Stimulated activated CD8-positive, alpha-beta memory T cell treated with anti-CD3 and anti-CD28 coated beads, Interleukin-4, amount 100 ng/mL, for 48 hours (primary cell): Measurements from ENCODE around the gene SCUBE2.
A peak's percentile ranks its signal among the peaks of the same experiment; 100 is the strongest.

ENCODE experiments used
- DNase-seq: peaks from one replicate; pipeline ENCODE4 v3.0.0-alpha.2; 2020

Gene SCUBE2

DNA sequence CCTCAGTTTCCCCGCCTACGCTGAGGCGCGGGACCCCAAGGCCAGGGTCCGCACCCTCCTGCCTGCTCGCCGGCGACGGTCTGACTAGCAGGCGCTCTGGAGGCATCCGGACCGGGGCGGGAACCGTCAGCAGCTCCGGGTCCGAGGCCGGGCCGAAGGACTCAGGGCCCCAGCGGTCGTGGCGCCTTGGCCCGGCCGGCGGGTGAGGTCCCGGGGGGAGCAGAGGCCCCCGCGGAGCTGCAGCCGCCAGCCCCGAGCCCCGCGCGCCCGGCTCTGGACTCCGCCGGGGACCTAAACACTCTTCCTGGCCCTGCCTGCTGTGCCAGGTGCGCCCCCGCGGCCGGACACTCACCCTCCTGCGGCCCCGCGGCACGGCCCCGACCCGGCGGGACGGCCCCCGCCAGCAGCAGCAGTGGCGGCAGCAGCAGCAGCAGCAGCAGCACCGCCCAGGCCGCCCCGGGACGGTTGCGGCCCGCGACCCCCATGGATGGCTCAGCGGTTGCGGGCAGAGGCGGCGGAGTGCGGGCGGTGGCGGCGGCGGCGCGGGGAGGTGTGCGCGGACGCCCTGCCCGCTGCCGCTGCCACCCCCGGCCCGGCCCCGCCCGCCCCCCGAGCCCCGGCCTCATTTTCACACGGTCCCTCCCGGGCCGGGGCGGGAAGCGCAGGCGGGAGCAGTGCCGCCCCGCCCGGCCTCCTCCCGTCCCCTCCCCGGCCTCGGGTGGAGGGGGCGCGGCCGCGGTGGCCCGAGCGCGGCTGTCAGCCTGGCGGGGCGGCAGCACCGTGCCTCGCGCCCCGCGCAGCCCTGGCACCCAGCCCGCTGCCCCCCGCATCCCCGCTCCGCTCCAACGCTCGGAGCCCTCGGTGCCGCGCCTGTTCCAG is at the start of gene SCUBE2:
Gene SCUBE2 (minus strand): TSS at position 556 of the 879 bp plus-strand sequence. CDS start 71 bp downstream, at position 485.
- DNase-seq, result no peak

DNA sequence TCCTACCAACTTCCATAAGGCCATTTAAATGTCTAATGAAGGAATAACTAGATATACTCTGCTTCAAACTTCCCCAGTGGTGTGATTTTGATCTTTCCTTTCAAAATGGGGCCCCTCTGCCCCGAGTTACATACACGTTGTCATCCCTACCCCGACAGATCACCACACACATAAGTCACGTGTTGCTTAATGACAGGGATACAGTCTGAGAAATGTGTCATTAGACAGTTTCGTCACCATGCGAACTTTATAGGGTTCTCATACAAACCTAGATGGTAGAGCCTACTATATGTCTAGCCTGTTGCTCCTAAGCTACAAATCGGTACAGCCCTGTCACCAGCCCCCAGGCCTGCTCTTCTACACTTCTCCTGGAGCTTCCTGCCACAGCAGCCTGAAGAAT is 49.8 kb upstream of the SCUBE2 start:
- no peak for DNase-seq

DNA sequence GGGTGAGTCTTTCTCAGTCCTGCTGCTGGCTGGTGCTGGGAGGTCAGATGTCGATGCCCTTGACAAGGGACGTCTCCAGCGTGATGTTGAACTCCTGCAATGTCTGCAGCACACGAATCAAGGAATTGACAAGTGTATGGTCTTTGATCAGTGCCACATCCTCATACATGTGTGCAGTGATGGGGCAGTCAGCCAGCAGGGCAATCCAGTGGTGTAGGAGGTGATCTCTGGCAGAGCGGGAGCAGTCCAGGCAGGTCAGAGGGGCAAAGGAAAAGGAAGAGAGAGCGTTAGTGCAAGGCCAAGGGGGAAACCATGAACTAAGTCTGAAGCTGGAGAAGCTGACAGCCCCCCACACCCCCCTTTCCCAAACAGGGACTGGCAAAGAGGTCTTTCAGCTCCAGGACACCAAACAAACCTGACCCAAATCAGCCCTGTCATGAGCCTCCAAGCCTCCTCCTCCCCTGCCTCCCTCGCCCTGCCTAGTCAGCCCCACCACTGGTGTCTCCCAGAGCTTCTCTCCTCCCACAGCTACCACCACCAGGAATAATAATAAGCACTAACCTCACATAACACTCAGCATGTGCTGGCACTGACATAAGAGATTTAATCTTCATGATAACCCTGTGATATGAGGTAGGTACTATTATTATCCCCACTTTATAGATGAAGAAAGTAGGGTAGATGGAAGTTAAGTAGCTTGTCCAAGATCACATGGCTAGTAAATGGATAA is 48.4 kb upstream of the SCUBE2 start:
- no peak for DNase-seq

DNA sequence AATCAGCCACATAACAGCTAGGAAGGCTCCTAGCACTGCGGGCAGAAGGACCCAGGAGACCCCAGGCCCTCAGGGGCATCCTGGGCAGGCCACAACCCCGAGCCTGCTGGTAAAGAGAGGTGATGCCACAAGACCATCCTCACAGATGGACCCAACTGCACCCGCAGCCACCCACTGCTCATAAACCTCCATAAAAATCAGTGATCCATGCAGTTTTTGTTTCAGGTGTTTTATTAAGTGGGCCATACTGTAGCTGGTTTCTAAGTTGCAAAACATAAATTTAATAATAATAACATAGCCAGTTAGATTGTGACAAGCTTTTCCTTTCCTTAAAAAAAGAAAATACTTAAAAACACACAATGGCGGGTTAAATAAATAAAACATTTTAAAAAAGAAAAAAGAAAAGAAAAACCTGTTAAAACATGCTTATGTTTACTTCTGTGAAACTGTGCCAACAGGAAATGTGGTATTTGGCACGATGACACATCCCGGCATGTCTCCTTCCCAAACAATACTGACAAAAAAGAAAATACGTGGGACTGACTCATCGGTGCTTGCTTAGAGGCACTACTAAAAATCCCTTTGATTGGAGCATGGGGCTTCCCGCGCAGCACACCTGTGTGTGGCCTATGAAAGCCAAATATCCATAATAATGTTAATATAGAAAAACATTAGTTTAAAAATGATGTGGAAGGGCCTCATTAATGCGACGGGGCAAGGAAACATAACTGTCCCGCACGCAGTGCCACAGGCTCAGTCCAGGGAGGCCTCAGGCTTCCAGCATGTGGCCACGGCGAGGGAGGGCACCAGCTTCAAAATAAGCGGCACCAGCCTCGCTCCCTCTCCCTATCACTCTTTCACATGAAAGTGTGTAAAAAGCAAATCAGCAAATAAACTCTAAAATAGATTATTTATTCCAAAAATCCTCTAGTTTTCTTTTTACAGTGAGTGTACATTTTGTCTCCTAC is 47.5 kb upstream of the SCUBE2 start:
- no peak for DNase-seq

DNA sequence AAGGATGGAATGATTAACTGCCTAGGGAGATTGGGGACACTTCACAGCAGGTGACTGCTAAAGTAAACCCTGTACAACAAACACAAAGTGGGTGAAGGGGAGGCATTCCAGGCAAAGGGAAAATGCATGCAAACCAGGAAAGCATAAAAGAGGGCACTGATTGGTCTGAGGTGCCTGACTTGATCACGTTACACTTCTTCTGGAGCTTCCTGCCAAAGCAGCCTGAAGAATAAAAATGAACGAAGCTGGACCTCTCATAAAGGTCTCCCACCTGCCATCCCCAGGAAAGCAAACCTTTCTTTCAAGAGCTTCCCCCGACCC is 46.7 kb upstream of the SCUBE2 start:
- DNase-seq, result no peak

DNA sequence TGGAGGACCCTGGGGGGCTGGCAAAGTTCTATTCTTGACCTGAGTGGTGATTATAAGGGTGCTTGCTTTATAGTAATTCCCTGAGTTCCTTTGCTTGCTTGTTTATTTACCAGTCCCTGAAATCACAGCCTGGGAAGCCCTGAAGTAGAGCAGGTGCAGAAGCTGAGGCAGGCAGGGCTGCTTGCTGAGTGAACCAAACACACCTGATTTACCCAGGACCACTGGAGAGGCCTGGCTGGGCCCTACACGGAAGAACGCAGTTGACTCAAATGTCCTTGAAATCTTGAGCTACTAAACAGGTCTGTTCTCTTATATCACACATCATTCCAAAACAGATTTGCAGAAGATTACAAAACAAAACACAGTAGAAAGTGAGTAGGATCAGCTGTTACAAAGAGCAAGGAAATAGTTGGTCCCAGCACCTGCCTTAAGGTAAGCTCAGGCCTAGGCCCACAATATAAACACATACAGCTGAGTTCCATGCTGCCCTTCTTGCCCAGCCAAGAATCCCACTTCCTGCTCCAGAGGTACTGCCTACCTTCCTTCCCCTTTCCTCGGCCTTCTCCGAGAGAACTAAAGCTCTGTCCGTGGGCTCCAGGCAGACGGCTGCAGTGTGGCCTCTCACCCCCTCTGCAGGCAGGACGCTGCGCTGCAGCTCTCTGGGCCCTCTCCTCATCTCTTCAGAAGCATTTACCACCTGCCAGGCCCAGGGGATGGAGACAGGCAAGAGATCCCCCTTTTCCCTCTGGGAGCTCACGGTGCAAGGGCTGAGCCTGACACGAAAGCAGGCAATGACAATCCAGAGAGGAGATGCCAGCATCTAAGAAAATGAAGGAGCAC is 46.1 kb upstream of the SCUBE2 start:
- DNase-seq, result peak; percentile 84

DNA sequence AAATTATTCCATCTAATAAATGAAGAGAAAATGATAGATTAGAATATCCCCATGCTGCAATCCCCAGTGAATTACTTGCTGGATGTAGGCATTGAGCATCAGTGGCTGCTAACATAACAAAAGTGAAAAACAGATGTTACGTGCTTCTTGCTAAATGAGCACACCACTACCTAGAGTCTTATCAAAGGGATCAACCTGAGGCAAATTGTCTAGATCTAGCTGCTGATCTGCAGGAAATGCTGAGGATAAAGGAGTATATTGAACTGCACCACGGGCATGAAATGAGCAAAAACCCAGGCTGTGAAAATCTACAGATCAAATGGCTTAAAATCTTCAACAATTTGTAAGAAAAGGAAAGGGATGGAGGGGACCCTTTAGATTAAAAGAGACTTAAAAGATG is 45.3 kb upstream of the SCUBE2 start:
- DNase-seq, result no peak

DNA sequence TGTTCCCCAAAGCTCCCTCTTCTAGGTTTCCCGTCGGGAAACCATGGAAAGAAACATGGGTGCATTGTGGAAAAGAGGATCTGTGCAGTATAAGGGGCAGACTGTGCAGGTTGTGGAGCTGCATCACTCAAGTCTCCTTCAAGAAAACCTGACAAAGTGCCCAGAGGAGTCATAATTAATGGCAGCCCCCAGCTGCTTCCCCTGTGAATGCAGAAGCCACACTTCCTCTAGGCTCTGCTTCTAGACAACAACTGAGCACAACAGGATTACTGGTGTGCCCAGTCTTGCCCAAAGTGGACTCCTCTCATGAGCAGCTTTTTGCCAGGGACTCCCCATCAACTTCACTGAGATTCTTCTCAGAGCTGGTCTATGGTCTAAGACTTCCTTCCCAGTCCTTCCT is 42.6 kb upstream of the SCUBE2 start:
- DNase-seq, result no peak

DNA sequence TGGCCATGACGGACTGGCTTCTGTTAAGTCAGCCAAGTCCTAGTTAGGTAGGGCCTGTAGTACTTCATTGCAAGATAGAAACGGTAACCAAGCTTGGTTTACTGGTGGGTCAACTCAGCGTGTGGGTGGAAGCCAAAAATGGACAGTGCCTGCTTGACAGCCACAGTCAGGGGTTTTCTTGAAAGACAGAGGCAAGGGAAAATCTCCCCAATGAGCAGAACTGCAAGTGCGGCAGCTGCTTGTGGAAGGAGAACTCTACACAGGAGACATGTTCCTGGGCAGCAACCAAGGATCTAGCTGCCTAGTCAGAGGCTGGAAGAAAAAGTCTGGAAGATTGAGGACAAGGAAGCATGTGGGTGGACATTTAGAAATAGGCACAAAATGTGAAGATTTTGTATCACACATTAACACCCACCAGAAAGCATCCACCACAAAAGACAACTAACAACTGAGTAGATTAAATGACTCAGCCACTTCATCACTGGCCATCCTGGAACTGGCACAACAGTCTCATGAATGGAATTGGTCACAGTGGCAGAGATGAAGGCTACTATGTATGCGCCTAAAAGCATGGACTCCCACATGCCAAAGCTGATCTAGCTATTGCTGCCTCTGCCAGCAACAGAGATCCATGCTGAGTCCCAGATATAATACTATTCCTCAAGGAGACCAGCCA is 40.9 kb upstream of the SCUBE2 start:
- no peak for DNase-seq

DNA sequence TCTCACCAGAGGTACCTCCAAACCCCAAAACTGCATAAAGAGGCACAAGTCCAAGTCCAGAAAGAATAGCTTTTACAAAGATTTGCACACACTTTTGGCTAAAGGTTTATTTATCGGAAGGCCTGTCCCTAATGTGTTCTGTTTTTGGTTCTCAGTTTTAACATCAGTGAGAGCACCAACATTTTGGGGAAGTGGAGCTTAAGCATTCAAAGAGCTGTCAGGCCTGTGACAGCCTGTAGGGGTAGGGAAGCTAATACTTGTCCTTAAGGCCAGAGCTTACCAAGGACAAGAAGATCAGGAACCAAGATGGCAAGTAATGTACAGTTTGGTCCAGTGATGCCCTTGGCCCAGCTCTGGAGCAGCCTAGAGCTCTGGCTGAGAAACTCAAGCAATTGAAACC is 38.9 kb upstream of the SCUBE2 start:
- DNase-seq, result no peak

DNA sequence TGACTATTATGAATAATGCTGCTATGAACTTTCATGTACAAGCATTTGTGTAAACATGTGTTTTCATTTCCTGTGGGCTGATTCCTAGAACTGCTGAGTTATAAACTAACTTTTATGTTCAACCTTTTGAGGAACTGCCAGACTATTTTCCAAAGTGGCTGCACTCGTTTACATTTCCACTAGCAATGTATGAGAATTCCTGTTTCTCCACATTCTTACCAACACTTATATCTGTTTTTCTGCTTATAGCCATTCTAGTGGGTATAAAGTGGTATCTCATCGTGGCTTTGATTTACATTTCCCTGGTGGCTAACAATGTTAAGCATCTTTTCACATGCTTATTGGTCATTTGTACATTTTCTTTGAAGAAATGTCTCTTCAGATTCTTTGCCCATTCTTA is 35.2 kb upstream of the SCUBE2 start:
- no peak for DNase-seq

DNA sequence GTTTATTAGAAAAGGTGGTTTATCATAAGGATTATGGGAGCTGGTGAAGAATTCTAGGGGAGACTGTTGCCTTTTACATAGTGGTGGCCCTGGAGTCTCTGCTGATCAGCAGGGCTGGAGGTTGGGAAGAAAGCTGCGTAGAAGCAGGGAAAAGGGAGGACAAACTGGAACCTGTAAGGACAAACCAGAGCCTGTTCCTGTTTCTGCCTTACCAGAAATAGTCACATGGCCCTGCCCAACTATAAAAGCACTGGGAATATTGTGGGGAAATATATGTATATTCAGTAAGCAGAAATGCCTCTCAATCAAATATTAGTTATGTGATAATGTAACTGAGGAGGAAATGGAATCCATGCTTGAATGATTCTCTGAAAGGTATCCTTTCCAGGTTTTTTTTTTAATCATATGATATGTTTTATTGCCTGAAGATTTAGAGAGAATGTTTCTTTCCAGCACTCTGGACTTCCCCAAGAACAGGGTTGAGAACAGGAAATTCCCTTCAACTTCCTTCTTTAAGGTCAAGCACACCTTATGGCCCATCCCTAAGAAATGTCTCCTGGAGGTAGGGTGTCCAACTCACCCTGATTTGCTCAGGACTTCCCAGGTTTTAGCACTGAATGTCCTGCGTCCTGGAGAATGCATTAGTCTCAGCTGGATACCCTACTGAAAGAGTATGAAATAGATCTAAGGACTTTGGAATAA is 33.9 kb upstream of the SCUBE2 start:
- DNase-seq, result no peak

DNA sequence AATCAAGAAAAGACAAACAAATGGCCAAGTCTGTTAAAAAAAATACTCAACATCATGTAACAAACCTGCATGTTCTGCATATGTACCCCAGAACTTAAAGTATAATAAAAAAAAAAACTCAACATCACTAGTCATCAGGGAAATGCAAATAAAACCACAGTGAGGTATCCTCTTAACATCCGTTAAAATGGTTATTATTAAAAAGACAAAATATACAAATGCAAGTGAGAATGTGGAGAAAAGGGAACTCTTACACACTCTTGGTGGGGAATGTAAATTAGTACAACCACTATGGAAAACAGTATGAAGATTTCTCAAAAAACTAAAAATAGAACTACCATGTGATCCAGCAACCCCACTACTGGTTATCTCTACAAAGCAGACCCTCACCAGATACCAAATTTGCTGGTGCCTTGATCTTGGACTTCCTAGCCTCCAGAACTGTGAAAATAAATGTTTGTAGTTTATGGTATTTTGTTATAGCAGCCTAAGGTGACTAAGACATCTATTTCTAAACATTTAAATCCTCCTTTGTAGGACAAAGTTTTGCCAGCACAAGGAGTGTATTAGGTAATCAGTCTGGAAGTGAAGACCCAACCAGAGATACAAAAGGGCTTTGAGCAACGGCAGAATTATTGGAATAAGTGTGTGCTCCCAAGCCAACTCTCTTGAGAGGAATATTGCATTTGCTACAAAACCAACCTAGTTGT is 32.4 kb upstream of the SCUBE2 start:
- no peak for DNase-seq

DNA sequence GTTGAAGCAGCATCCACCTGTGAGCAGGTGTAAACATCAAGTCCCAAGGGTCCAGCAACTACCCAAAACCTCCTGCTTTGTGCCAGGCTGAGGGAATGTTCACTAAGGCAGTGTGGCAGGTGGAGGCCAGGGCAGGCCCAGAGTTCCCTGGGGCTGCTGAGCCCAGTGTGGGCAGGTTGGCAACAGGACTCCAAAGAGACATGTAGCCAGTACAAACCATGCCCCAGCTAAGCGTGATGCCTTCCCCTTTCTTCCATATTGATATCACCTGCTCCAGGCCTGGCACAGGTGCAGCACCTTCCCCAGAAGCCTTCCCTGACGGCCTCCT is 30.0 kb upstream of the SCUBE2 start:
- DNase-seq, result no peak

DNA sequence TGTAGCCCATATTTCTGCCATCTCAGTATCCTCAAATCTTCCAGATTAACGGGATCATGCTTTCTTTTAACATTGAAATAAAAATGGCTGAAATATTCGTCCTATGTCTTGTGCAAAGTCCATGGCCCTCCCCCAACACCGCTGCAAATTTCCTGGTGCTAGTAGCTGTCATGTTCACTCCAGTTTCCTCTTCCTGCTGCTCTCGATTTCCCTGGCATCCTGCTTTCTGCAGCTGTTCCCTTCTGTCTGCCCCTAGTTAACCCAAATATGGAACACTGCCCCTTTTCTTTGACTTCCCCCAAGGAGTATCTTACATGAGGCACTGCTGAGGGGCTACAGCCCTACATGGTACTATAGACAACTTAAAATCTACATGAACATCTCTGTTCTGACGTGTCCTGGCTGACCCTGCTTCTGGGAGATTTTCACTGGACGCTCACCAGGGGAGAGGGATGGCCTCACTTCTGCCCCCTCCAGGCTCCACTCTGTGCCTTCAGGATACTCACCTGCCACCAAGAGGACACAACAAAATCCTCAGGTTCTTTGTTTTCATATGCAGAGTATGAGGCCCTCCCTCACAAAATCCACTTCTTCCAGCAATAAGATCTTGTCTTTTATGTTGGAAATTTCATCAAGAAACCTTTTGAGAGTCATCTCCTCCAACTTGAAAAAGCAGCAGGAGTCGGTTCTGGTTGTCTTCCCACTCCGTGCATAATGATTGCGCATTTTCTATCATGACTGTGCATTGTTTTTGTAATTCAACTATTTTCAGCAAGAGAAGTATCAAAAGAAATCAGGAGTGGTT is 29.5 kb upstream of the SCUBE2 start:
- DNase-seq, result no peak

DNA sequence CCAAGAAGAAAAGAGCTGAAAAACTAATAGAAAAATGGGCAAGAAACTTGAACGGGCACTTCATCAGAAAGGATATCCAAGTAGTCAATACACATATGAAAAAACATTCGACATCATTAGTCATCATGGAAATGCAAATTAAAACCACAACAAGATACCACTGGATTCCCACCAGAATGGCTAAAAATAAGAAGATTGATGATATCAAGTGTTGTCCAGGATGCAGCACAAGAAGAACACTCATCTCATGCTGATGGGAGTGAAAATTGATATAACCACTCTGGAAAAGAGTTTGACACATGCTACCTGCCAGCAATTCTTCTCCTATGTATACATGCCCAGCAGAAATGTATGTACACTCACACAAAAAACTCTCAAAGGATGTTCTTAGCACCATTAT is 26.9 kb upstream of the SCUBE2 start:
- DNase-seq, result no peak

DNA sequence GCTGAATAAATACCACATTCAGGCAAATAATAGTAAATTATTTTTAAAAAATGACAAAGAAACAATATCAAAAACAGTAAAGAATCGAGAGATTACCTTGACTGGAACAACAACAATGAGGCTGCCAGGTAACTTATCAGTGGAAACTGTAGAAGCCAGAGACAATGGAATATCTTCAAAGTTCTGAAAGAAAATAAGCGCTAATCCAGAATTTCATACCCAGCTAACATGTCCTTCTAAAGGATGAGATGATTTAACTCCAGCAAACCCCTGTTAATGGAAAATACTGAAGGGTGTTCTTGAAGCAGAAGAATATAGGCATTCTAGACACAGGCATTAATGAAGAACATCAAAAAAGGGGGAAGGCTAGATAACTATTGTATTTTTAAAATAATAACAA is 20.7 kb upstream of the SCUBE2 start:
- DNase-seq, result no peak

DNA sequence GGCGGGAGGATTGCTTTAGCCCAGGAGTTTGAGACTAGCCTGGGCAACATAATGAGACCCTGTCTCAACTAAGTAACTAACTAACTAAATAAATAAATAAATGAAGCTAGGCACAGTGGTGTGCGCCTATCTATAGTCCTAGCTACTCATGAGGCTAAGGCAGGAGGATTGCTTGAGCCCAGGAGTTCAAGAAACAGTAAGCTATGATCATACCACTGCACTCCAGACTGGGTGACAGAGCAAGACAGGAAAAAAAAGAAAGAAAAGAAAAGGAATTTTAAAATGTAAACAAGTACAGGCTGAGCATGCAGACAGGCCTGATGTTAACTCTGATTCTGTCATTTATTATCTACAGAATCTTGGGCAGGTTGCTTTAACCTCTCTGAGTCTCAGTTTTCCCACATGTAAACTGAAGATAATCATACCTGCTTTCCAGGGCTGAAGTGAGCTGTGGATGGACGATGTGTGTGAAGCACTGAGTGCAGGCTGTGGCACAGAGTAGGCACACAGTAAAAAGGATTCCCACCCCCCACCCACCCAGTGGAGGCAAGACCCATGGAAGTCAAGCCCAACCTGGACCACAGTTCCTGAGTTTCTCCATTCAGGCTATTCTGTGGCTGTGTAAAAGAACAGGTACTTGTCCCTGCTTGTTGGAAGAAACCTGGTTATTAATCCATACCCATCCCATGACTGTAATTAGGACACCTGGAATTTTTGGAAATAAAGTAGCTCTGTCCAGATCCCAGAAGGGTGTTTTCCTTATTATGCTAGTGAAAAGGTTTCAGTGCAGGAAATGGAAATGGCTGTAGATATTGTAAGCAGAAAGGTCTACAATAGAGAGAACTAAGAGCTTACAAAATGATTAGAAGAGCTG is 18.7 kb upstream of the SCUBE2 start:
- no peak for DNase-seq

DNA sequence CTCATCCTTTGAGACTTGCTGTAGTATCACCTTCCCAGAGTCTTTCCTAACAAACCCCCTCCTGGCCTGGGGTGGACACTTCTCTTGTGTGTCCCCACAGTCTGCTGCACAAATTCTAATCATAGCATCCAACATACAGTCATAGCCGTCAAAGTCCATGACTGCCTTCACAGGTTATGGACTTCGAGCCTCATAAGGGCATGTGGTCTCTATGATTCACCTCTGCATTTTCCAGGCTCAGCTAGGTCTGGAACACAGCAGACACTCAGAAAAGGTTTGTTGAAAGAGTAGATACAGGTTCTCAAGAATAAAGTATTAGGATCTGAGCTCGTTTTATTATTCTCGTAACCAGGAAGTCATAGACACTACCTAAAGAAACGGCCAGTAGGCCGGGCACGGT is 13.2 kb upstream of the SCUBE2 start:
- DNase-seq, result no peak
